GM19452 (cell line): Measurements from ENCODE around the gene OR8A1.
"Not testable (repeated sequence)": the region's sequence is repeated elsewhere in the genome, so short reads cannot be mapped to it uniquely, and the experiment has no call there.

Source experiments
- ATAC-seq: cut with Tn5 transposase; IDR thresholded peaks from one replicate; pipeline ENCODE4 v1.9.1; 2021; ENCODE audit not compliant: unreplicated experiment

OR8A1 gene

DNA sequence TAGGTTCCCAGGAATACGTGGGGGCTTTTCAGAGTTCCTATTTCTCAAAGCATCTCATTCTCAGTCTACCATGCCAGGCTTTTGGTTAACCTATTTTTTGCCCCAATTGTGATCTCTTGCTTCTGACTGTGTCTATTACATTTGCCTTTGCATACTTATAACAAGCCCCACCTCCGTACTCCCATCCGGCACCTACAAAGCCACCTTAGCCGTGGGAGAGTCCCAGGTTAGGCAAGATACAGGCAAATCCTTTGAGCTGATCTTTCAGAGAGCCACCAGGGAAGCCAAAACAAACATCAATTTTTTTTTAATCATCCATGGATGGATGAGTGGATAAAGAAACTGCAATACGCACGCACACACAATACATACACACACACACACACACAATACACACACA lies 22.8 kb downstream of the OR8A1 start:
- no peak for ATAC-seq

DNA sequence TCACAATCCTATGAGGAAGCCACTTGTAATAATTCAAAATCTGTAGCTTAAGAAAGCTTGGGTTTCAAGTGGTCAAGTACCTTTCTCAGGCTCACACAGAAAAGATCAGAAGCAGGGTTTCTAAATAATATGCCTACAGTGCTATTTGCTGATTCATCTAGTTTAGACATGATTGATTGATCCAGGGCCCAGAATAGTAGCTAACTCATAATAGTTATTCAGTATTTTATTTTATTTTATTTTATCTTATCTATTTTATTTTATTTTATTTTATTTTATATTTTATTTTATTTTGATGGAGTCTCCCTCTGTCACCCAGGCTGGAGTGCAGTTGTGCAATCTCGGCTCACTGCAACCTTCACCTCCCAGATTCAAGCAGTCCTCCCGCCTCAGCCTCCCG lies 25.5 kb downstream of the OR8A1 start:
- no peak for ATAC-seq

DNA sequence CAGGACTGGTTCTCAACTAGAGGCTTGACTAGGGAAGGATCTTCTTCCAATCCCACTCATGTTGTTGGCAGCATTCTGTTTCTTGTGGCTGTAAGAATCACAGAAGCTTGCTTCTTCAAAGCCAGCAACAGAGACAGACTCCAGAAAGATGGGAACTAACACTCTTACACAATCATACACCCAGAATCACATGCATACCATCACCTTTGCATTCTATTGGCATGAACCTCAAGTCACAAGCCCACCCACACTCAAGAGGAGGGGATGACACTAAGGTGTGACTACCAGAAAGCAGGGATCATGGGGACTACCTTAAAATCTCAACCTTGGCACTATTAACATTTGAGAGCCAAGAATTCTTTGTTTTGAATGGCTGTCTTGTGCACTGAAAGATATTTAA lies 27.8 kb downstream of the OR8A1 start:
- no peak for ATAC-seq

DNA sequence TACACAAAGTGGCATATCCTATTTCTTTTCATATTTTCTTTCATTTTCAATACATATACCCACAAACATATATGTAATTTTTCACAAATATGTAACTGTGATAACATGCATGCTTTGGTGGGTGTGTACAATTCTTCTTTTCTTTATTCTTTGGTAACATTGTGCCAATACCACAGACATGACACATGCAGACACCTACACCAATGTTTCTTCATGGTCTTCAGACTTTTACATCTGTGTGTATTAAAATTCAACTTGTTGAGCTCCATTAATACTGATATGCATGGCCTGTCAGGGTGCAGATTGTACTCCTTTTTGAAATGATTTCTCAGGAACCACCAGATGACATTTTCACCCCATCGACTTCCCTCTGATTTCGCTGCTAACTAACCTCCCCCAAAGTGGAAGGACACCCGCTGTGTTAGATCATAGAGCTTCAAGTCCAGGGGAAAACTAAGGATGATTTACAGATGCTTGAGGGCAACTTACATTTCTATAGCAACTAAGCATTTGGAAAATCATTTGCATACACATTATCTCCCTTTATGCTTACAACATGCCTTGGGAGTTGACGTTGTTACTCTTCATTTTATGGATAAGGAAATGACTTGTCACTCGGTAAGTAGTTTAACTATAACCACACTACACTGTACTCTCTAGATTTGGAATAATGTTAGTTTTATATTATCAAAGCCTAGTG lies 31.0 kb downstream of the OR8A1 start:
- ATAC-seq, result no peak

DNA sequence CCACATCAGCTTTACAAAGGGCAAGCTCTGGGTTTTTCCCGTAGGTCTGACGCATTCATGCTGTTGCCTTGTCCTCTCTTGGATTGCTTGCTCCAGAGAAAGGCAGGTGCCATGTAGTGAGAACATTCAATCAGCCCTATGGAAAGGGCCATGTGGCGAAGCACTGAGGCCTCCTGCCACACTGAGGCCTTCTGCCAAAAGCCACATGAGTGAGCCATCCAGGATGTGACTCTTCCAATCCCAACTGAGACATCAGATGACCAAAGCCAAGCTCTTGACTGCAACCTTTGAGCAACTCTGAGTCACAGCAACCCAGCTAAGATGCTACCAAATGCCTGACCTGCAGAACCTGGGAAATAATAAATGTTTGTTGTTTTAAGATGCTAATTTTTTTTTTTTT lies 32.4 kb downstream of the OR8A1 start:
- ATAC-seq, result no peak

DNA sequence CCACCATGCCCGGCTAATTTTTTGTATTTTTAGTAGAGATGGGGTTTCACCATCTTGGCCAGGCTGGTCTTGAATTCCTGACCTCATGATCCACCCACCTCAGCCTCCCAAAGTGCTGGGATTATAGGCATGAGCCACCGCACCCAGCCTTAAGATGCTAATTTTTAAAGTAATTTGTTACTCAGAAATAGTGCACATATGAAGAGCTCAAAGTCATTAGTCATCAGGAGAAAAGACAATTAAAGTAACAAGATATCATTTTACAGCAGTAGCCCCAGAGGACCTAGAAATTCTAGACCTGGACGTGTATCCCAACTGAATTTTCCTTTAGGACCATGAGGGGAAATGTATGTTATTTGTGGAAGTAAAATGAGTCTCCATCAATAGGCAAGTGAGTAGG lies 32.9 kb downstream of the OR8A1 start:
- not testable (repeated sequence) for ATAC-seq

DNA sequence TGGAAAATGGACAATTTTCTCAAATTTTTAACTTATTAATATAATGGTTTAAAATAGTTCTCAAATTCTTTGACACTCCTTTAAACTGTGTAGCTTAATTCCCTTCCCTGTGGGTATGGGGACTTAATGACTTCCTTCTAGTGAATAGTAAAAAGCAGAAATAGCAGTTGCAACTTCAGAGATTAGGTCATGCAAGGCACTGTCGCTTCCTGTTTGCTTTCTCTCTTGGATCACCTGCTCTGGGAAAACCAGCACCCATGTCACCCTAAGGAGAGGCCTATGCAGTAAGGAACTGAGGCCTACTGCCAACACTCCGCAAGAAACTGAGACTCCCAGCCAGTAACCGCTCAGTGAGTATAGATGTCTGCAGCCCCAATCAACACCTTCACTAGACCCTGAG lies 35.9 kb downstream of the OR8A1 start:
- no peak for ATAC-seq

DNA sequence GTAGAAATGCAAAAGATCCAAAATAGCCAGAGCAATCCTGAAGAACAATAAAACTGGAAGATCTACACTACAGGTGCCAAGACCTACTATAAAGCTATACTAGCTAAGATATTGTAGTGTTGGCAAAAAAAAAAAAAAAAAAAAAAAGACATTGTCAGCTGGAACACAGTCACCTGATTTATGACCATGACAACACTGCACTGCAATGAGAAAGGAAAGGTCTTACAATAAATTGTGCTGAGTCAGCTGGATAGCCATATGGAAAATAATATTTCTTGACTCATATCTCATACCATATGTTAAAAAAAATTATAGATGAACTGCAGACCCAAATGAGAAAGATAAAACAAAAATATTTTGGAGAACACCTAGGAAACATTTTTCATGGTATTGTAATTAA lies 38.4 kb downstream of the OR8A1 start:
- no peak for ATAC-seq

DNA sequence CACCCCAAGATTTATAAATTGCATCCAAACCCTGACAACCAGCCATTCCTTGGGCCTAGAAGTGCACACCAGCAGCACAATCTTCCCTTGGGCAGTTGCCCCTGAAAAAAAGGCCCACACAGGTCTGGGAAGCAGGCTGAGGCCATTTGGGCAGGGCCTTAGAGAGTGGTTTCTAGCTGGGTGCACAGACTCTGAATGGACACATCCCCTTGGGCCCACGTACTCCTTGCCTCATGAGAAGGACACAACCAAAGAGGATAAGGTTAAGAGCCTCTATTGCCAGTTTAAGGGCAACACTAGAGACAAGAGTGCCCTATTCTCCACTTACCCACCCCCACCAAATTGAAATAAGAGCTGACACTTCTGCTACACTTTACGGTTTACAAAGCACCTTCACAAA lies 40.5 kb downstream of the OR8A1 start:
- no peak for ATAC-seq

DNA sequence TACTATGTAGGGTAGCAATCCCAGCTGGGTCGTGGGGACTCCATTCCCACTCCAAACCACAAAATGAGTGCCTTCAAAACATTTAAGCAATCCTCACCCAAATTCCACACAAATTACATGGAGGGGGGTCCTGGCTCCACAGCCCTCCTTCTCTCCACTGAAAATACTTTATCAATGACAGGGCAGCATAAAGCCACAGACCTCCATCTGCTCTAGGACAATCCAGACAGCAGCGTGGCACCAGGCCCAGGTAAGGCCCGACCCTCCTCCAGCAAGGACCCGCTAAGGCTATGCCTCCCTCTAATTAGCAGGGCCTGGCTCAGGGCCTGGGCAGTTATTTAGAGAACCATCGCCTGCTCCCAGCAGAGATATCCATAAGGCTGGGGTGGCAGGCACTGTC lies 41.3 kb downstream of the OR8A1 start, which contains the start of gene PANX3:
Gene PANX3 (plus strand): TSS at position 365 of the 400 bp plus-strand sequence. CDS start 129 bp downstream, outside the sequence.
- ATAC-seq, result no peak

DNA sequence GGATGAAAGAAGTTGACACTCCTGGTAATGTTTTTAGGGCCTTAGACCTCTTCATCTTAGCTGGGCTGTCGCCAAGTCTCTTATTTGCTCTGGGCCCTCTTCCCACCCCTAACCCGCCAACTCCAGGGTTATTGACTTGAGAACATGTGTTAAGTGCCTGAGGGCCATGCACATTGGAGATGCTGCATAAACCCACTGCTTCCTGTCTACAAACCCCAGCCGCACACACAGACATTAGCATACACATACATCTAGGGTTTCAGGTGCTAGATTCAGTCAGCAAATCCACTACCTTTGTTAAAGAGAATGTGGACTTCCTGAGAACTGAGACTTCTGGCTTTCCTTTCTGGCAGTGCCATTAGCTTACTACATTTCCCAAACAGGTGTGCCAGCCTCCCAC lies 42.2 kb downstream of the OR8A1 start:
- no peak for ATAC-seq

DNA sequence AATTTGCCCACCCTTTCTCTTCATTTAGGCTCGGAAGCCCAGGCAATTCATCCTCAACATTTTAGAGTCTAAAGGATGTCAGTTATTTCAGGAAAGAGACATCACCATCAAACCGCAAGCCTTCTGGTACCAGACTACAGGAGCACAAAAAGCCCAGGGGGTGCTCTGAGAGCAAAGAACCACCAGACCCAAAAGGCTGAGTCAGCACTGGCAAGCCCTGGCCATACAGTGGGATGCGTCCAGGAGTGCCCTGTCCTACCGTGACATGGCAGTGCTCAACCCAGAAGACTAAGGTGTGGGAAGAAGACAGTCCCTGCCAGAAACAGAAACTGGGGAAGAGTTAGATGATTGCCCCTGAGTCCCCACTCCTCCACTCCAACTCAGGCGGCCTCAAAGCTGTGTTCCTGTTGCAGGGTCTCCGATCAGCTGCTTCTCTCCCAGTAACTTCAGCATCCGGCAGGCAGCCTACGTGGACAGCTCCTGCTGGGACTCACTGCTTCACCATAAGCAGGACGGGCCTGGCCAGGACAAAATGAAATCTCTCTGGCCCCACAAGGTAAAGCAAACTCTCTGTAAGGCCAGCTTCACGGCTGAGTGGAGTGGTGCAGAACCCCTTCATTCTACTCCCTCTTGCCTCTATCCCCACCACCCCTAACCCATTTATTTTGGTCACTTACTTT lies 42.9 kb downstream of the OR8A1 start:
- ATAC-seq, result no peak

DNA sequence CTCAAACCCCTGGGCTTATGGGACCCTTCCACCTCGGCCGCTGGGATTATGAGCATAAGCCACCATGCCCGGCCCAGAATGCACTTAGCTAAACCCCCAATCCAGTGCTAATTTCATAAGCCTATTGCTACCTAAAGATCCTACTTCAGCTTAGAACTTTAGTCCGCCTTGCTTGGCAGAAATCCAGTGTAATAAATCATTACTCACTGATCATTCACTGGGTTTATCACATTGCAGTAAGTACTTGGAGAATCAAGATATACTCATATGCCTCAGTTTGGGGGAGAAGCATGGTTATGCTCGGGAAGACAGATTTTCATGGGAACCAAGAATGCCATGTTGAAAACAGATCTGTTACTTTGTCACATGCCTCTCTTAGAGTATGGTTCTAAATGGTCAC lies 49.1 kb downstream of the OR8A1 start:
- no peak for ATAC-seq
